WERI-Rb-1 (cell line): Measurements from ENCODE around the gene RUVBL1.

ENCODE experiments used
- DNase-seq: peaks from one replicate; pipeline ENCODE4 v3.0.0-alpha.2; 2020
- H3K27ac ChIP-seq: fragments of 250-450 bp; sonication (Bioruptor Pico); 2 replicates; pipeline ENCODE4 v1.5.1; 2020; ENCODE audit warnings: mild to moderate bottlenecking, moderate library complexity
- H3K27me3 ChIP-seq: fragments of 250-450 bp; sonication (Bioruptor Pico); 2 replicates; pipeline ENCODE4 v1.5.1; 2021; ENCODE audit warnings: mild to moderate bottlenecking, low read depth, moderate library complexity; ENCODE audit not compliant: insufficient read depth, severe bottlenecking
- H3K36me3 ChIP-seq: fragments of 250-450 bp; sonication (Bioruptor Pico); 2 replicates; pipeline ENCODE4 v1.5.1; 2020; ENCODE audit warnings: mild to moderate bottlenecking, moderate library complexity
- H3K4me3 ChIP-seq: 2 replicates; pipeline ENCODE4 v1.5.1; 2011; ENCODE audit warnings: low read depth, mild to moderate bottlenecking, control low read depth, low read length
- H3K9me3 ChIP-seq: fragments of 250-450 bp; sonication (Bioruptor Pico); 2 replicates; pipeline ENCODE4 v1.5.1; 2021; ENCODE audit warnings: mild to moderate bottlenecking, moderate library complexity; ENCODE audit not compliant: severe bottlenecking
- TF ChIP-seq, protein P1 (sequence below): IDR thresholded peaks from 2 replicates; pipeline ENCODE4 v1.5.1; 2011; ENCODE audit warnings: low read depth, mild to moderate bottlenecking, control low read depth, inconsistent platforms, low read length

RUVBL1 gene

DNA sequence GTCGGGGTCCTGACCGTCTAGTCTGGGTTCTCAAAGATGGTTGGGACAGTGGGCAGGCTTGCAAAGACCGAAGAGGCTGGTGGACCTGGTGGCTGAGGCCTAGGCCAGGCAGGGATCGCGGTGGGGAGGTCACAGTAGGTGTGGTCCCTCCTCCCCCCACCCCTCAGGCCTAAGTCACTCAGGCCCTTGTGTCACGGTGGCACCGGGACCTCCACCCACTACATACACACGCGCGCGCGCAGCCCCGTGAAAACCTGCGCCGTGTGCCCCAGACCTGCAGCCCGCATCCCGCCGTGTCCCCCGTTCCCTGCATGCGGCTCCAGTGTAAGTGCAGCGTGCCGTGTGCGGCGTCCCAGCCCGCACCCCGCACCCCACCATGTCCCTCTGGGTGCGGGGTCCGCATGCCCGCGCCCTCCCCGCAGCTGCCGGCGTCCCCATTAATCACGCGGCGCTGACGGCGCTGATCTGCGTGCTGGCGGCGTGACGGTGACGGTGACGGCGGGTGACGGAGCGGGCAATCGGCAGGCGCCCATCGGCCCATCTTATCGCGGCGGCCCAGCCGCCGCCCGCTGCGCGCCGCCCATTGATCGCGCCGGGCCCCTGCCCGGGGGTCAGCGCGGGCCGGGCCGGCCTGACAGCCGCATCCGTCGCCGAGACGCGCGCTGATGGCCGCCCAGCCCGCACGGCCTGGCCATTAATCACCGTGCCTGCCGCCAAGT lies 47.0 kb downstream of the RUVBL1 start:
- H3K9me3 ChIP-seq, result no peaks in the 10 kb centered on the region
- DNase-seq, result no peak
- H3K36me3 ChIP-seq, result peaks cover 35% of the 10 kb centered on the region
- peak overlapping the region; percentile 47 for H3K4me3 ChIP-seq
- H3K27ac ChIP-seq, result no peak overlapping the region
- H3K27me3 ChIP-seq, result no peaks in the 10 kb centered on the region
- TF ChIP-seq, protein P1, sequence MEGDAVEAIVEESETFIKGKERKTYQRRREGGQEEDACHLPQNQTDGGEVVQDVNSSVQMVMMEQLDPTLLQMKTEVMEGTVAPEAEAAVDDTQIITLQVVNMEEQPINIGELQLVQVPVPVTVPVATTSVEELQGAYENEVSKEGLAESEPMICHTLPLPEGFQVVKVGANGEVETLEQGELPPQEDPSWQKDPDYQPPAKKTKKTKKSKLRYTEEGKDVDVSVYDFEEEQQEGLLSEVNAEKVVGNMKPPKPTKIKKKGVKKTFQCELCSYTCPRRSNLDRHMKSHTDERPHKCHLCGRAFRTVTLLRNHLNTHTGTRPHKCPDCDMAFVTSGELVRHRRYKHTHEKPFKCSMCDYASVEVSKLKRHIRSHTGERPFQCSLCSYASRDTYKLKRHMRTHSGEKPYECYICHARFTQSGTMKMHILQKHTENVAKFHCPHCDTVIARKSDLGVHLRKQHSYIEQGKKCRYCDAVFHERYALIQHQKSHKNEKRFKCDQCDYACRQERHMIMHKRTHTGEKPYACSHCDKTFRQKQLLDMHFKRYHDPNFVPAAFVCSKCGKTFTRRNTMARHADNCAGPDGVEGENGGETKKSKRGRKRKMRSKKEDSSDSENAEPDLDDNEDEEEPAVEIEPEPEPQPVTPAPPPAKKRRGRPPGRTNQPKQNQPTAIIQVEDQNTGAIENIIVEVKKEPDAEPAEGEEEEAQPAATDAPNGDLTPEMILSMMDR, result no peak

DNA sequence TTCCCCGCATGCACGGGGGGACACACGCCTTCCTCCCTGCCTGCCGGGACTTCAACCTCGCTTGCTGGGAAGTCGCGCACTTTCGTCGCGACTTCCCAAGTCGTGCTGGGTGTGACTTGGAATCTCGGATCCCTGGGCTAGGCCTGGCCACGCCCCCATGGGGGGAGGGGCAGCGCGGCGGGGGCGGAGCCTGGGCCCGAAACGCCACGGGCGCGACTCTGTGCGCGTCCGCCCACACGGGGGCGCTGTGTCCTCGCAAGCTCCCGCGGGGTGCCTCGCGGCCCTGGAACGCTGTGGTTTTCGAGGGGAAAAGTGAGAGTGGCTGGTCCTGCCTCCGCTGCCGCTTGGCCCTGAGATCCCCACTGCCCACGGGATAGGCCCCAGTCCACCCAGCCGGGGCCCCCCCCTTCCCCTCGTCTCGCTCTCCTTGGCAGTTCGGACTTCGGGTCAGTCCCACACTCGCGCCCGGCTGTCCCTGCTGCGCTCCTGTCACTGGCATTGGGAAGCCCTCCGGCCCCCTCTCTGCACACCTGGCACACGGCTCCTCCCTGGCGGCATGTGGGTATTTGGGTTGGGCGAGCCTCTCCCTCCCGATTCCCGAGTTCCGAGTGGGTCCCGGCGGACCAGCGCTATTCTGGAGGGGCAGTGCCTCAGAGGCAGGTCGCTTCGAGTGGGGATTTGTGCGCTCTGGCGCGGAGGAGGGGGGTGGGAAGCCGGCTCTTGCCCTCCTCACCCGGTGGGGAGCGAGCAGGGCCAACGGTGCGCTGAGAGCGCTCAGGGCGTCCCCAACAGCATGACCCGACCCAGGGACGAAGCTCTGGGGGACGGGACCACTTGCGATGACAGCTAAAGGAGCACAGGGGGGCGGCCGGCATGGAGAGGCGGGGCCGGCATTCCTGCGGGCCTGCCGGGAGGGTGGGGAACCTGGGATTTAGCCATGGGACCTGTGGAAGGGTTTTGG lies 47.8 kb downstream of the RUVBL1 start:
- TF ChIP-seq, protein P1, result peak; percentile 95
- H3K27ac ChIP-seq, result no peak overlapping the region
- H3K9me3 ChIP-seq, result no peaks in the 10 kb centered on the region
- peaks cover 36% of the 10 kb centered on the region for H3K36me3 ChIP-seq
- DNase-seq, result peak; percentile 84
- peak overlapping the region; percentile 47 for H3K4me3 ChIP-seq
- no peaks in the 10 kb centered on the region for H3K27me3 ChIP-seq

DNA sequence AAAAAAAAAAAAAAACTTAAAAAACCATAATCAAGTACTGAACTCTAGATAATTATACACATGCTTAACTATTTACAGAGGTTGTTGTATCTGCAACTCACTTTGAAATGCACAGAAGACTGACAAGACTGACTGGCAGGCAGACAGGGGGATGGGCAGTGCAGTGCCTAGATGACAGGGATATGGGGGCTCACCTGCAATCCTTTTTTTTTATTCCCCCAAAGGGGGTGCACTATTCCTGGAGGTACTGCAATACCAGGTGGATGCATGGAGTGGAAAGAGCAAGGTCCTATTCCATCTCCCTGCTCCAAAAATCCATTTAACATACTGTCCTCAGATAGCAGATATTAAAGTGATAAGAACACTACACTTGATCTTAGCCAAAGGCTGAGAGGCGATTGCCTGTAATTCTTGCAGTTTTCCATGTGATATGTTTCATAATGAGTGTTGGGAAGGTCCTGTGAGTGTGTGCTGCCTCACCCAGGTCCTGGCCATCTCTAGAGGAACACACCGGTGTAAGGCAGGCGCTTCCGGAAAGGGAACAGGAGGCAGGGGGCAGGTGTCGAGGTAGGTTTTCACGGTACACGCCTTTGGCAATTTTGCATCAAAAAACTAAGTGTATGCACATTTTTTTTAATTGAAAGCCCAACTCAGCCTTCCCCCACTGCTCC lies 48.6 kb downstream of the RUVBL1 start:
- Histone ChIP-seq H3K9me3 (no peaks in the 10 kb centered on the region), H3K36me3 (peaks cover 41% of the 10 kb centered on the region), H3K4me3 (peak overlapping the region; percentile 40), H3K27ac (no peak overlapping the region), H3K27me3 (no peaks in the 10 kb centered on the region)
- TF ChIP-seq, protein P1, result no peak
- no peak for DNase-seq

DNA sequence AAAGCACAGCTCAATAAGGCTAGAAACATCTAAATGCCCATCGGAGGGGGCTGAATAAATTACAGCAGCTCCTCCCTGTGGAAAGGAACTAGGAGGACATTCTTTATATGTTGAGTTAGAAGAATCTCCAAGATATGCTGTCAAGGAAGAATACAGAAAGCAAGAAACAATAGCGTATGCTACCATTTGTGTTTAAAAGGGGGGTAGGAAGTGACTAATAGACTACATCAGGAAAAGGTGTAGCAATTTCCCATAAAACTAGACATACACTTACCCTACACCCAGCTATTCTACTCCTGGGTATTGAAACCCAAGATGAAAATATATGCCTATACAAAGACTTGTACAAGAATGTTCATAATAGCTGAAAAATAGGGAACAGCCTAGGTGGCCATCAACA lies 49.8 kb downstream of the RUVBL1 start:
- Histone ChIP-seq H3K27ac (no peak overlapping the region), H3K9me3 (no peaks in the 10 kb centered on the region), H3K27me3 (no peaks in the 10 kb centered on the region), H3K4me3 (no peak overlapping the region), H3K36me3 (peaks cover 50% of the 10 kb centered on the region)
- TF ChIP-seq, protein P1, result no peak
- no peak for DNase-seq

DNA sequence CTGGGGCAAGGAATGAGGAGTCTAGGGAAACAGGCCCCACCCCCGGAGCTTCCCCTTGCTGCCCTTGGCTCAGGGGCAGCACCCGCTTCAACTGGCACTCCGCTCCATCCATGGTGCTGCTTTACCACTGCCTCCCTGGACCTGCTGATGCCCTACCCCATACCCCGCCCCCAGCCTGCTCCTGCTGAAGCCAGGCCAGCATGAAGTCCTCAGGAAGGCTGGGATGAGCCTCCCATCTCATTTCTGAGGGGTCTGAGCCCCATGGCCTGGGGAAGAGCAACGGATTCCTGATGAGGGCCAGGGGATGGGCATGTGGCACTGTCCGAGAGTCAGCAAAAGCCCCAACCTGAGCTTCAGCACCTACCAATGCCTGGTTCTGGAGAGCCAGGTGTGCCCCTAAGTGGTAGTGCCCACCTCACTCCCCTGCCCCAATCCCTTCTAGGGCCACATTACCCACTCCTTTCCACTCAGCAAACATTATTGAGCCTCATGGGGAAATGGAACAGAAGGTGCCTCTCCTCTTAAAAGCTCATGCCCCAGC lies 50.4 kb downstream of the RUVBL1 start:
- H3K4me3 ChIP-seq, result no peak overlapping the region
- H3K36me3 ChIP-seq, result peaks cover 54% of the 10 kb centered on the region
- H3K27ac ChIP-seq, result no peak overlapping the region
- TF ChIP-seq, protein P1, result no peak
- H3K9me3 ChIP-seq, result no peaks in the 10 kb centered on the region
- no peak for DNase-seq
- H3K27me3 ChIP-seq, result no peaks in the 10 kb centered on the region
